ENCODE results near the gene CEL.
"Not testable (repeated sequence)": the region's sequence is repeated elsewhere in the genome, so short reads cannot be mapped to it uniquely, and the experiment has no call there.

Gene CEL

DNA sequence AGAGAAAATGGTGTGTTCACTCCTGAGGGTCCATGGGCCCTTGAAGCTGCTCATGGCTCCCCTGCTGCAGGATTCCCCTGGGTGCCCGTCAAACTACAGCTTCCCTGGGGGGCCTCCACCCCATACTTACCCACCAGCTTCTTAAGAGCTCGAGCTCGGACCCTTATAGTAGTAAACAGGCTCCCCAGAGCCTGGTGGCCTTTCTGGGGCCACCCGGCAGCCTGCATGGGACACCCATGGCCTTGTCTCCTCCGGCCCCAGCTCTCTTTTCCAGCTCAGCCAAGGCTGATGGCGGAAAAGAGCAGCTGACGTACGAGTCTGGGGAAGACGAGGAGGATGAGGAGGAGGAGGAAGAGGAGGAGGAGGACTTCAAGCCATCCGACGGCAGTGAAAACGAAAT is 4.2 kb upstream of the CEL start:
- no peak for DNase-seq (ENCODE audit: low read depth)
- no peak overlapping the region for H3K4me3 ChIP-seq (ENCODE audit: low read depth, low read length)
- TF ChIP-seq, protein P1, sequence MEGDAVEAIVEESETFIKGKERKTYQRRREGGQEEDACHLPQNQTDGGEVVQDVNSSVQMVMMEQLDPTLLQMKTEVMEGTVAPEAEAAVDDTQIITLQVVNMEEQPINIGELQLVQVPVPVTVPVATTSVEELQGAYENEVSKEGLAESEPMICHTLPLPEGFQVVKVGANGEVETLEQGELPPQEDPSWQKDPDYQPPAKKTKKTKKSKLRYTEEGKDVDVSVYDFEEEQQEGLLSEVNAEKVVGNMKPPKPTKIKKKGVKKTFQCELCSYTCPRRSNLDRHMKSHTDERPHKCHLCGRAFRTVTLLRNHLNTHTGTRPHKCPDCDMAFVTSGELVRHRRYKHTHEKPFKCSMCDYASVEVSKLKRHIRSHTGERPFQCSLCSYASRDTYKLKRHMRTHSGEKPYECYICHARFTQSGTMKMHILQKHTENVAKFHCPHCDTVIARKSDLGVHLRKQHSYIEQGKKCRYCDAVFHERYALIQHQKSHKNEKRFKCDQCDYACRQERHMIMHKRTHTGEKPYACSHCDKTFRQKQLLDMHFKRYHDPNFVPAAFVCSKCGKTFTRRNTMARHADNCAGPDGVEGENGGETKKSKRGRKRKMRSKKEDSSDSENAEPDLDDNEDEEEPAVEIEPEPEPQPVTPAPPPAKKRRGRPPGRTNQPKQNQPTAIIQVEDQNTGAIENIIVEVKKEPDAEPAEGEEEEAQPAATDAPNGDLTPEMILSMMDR (conservative IDR thresholded peaks at IDR 0.05; ENCODE audit: low read depth, low read length): no peak

DNA sequence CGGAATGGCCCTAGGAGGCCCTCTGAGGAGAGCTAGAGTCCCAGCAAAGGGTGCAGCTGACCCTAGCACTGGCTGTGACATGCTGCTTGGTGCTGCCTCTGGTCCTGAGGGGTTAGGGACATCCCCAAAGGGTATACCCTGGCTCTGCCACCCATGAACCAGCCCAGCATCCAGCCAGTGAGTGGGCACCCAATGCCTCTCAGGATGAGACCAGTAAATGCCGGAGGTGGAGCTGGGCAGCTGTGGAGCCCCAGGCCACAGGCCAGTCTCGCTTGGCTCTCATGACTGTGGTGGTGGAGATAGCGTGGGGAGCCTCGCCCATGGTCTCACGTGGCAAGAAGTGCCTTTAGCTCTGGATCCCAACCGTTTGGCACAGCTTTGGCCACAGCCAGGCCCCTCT is 3.7 kb upstream of the CEL start:
- TF ChIP-seq, protein P1 (conservative IDR thresholded peaks at IDR 0.05; ENCODE audit: low read depth, low read length): no peak
- H3K4me3 ChIP-seq (ENCODE audit: low read depth, low read length): no peak overlapping the region
- no peak for DNase-seq (ENCODE audit: low read depth)

DNA sequence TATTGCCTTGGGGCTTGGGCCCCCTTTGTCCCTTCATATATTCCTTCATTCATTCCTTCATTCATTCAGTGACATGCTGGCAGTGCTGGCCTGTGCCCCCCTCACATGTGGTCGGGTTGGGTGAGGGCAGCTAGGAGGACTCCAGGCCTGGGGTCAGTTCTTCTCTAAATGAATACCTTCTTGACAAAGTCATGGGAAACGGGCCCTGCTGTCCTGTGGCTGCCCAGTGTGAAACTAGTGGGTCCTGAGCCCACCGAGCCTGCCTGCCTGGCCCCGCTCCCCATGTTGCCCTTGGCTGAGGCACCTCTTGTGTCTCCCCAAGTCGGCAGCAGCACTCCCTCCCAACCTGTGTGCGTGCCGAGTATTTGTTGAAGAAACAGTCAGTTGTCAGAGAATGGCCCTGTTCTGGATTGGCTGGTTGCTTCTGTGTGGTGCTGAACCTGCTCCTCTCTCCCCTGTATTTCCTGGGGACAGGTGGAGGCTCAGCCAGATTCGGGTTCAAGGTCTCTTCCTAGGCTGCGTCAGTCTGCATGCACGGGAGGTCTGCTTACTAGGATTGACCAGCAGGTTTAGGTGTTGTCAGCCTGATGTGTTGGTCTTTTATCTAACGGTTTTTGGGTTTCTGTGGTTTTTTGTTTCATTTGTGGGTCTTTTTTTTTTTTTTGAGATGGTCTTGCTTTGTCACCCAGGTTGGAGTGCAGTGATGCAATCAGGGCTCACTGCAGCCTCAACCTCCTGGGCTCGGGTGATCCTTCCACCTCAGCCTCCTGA is 3.0 kb upstream of the CEL start:
- TF ChIP-seq, protein P1 (conservative IDR thresholded peaks at IDR 0.05; ENCODE audit: low read depth, low read length): no peak
- no peak overlapping the region for H3K4me3 ChIP-seq (ENCODE audit: low read depth, low read length)
- no peak for DNase-seq (ENCODE audit: low read depth)

DNA sequence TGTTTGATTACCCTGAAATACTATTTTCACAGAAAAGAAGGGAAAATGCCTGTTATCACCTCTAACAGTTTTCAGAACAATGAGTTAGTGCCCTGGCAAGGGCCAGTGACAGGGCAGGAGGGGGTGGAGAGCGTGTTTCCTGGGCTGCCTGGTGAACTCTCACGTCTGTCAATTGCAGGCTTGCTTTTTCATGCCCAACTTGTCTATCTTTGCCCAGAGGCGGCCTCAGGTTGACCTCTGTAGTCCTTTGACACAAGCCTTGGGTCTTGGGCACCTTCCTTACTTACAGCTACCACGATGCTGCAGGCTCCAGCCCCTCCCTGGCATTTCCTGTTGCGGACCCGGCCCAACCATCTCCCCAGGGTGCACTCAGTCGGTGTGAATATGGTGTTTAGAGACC is 2.2 kb upstream of the CEL start:
- TF ChIP-seq, protein P1 (conservative IDR thresholded peaks at IDR 0.05; ENCODE audit: low read depth, low read length): no peak
- DNase-seq (ENCODE audit: low read depth): no peak
- no peak overlapping the region for H3K4me3 ChIP-seq (ENCODE audit: low read depth, low read length)

DNA sequence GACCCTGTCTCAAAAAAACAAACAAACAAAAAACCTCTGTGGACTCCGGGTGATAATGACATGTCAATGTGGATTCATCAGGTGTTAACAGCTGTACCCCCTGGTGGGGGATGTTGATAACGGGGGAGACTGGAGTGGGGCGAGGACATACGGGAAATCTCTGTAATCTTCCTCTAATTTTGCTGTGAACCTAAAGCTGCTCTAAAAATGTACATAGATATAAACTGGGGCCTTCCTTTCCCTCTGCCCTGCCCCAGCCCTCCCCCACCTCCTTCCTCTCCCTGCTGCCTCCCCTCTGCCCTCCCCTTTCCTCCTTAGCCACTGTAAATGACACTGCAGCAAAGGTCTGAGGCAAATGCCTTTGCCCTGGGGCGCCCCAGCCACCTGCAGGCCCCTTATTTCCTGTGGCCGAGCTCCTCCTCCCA is 1.4 kb upstream of the CEL start:
- DNase-seq (ENCODE audit: low read depth): no peak
- H3K4me3 ChIP-seq (ENCODE audit: low read depth, low read length): no peak overlapping the region
- TF ChIP-seq, protein P1 (conservative IDR thresholded peaks at IDR 0.05; ENCODE audit: low read depth, low read length): no peak

DNA sequence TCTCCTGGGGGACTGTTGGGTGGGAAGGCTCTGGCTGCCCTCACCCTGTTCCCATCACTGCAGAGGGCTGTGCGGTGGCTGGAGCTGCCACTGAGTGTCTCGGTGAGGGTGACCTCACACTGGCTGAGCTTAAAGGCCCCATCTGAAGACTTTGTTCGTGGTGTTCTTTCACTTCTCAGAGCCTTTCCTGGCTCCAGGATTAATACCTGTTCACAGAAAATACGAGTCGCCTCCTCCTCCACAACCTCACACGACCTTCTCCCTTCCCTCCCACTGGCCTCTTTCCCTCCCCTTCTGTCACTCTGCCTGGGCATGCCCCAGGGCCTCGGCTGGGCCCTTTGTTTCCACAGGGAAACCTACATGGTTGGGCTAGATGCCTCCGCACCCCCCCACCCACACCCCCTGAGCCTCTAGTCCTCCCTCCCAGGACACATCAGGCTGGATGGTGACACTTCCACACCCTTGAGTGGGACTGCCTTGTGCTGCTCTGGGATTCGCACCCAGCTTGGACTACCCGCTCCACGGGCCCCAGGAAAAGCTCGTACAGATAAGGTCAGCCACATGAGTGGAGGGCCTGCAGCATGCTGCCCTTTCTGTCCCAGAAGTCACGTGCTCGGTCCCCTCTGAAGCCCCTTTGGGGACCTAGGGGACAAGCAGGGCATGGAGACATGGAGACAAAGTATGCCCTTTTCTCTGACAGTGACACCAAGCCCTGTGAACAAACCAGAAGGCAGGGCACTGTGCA is 590 bp upstream of the CEL start:
- not testable (repeated sequence) for DNase-seq (ENCODE audit: low read depth); H3K4me3 ChIP-seq (ENCODE audit: low read depth, low read length)

DNA sequence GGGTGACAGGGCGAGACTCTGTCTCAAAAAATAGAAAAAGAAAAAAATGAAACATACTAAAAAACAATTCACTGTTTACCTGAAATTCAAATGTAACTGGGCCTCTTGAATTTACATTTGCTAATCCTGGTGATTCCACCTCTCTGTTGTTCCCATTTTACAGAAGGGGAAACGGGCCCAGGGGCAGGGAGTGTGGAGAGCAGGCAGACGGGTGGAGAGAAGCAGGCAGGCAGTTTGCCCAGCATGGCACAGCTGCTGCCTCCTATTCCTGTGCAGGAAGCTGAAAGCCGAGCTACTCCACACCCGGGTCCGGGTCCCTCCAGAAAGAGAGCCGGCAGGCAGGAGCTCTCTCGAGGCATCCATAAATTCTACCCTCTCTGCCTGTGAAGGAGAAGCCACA is 788 bp downstream of the CEL start:
- H3K4me3 ChIP-seq (ENCODE audit: low read depth, low read length); DNase-seq (ENCODE audit: low read depth): not testable (repeated sequence)

DNA sequence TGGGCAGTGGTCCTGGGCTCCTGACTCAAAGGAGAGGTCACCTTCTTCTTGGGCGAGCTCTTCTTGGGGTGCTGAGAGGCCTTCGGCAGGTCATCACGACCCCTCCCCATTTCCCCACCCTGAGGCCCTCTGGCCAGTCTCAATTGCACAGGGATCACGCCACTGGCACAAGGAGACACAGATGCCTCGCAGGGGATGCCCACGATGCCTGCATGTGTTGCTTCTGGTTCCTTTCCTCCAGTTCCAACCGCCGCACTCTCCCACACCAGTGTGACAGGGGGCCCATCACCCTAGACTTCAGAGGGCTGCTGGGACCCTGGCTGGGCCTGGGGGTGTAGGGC is 1.3 kb downstream of the CEL start:
- DNase-seq (ENCODE audit: low read depth): no peak
- TF ChIP-seq, protein P1 (conservative IDR thresholded peaks at IDR 0.05; ENCODE audit: low read depth, low read length): no peak
- no peak overlapping the region for H3K4me3 ChIP-seq (ENCODE audit: low read depth, low read length)

Measured in choroid plexus epithelial cell (primary cell).